NCI-H1105 (cell line): ENCODE results near the gene ANKMY2.
"Not testable (repeated sequence)": the region's sequence is repeated elsewhere in the genome, so short reads cannot be mapped to it uniquely, and the experiment has no call there.

Source experiments
- DNase-seq: peaks from one replicate; lab custom pipeline; 2025; lab: John Stamatoyannopoulos, UW

ANKMY2 gene

GRCh38 chr7:16659854-16660497 is 14.4 kb upstream of the ANKMY2 start:
- not testable (repeated sequence) for DNase-seq

GRCh38 chr7:16657656-16658279 is 12.2 kb upstream of the ANKMY2 start:
- no peak for DNase-seq

- DNase-seq, result no peak
Observed at GRCh38 chr7:16656141-16656540, 10.6 kb upstream of the ANKMY2 start.

GRCh38 chr7:16655394-16655793 is 9.8 kb upstream of the ANKMY2 start:
- DNase-seq, result no peak

- peak; percentile 94 for DNase-seq
Observed at GRCh38 chr7:16652888-16653287, 7.3 kb upstream of the ANKMY2 start.

- DNase-seq, result no peak
Observed at GRCh38 chr7:16652240-16652583, 6.7 kb upstream of the ANKMY2 start.

GRCh38 chr7:16651396-16652239 is 6.1 kb upstream of the ANKMY2 start:
- no peak for DNase-seq

GRCh38 chr7:16650266-16650665 is 4.7 kb upstream of the ANKMY2 start:
- no peak for DNase-seq

GRCh38 chr7:16649196-16649595 is 3.6 kb upstream of the ANKMY2 start:
- no peak for DNase-seq

- DNase-seq, result no peak
Observed at GRCh38 chr7:16648551-16648950, 3.0 kb upstream of the ANKMY2 start.

GRCh38 chr7:16647435-16647960 is 1.9 kb upstream of the ANKMY2 start:
- DNase-seq, result no peak

GRCh38 chr7:16646472-16647072 is 1.0 kb upstream of the ANKMY2 start:
- no peak for DNase-seq

GRCh38 chr7:16644636-16645592 is 640 bp downstream of the ANKMY2 start:
- no peak for DNase-seq

- no peak for DNase-seq
Observed at GRCh38 chr7:16644157-16644556, 1.4 kb downstream of the ANKMY2 start.

GRCh38 chr7:16638282-16639280 is 7.0 kb downstream of the ANKMY2 start:
- DNase-seq, result no peak

GRCh38 chr7:16637379-16637778 is 8.2 kb downstream of the ANKMY2 start:
- no peak for DNase-seq

GRCh38 chr7:16636555-16637101 is 8.9 kb downstream of the ANKMY2 start:
- no peak for DNase-seq

- DNase-seq, result no peak
Observed at GRCh38 chr7:16634271-16634738, 11.2 kb downstream of the ANKMY2 start.

GRCh38 chr7:16630654-16631053 is 14.9 kb downstream of the ANKMY2 start:
- DNase-seq, result no peak

GRCh38 chr7:16627236-16627635 is 18.3 kb downstream of the ANKMY2 start:
- no peak for DNase-seq
